Coronary artery (tissue), 2 donors: ENCODE data around the gene INAFM2.

Experiments used
- DNase-seq: peaks from one replicate; pipeline ENCODE4 v3.0.0-alpha.2; 2017; ENCODE audit warnings: low spot score
- H3K27ac ChIP-seq, 2 donors: fragments of 200-600 bp; sonication (generic); one replicate each; pipeline ENCODE4 v1.5.1; 2016 to 2019
- H3K4me3 ChIP-seq: fragments of 200-600 bp; sonication (generic); 2 replicates; pipeline ENCODE4 v1.5.1; 2016; ENCODE audit warnings: mild to moderate bottlenecking, moderate library complexity
- CTCF ChIP-seq: fragments of 200-600 bp; sonication (generic); IDR thresholded peaks from one replicate; pipeline ENCODE4 v1.5.1; 2019; ENCODE audit warnings: antibody characterized with exemption

Gene INAFM2

GRCh38 chr15:40287505-40287904 is 36.0 kb upstream of the INAFM2 start:
- DNase-seq: no peak
- no peak for TF ChIP-seq CTCF
- Histone ChIP-seq H3K4me3 (no peak overlapping the region), H3K27ac (no peak overlapping the region)

GRCh38 chr15:40287968-40288367 is 35.5 kb upstream of the INAFM2 start:
- Histone ChIP-seq H3K4me3 (no peak overlapping the region), H3K27ac (no peak overlapping the region)
- no peak for DNase-seq
- TF ChIP-seq CTCF: no peak

- TF ChIP-seq CTCF: no peak
- no peak for DNase-seq
- no peak overlapping the region for H3K4me3 ChIP-seq
- H3K27ac ChIP-seq: no peak overlapping the region
Measured at GRCh38 chr15:40289140-40289775, 34.2 kb upstream of the INAFM2 start.

- Histone ChIP-seq H3K4me3 (peak overlapping the region; percentile 74), H3K27ac (no peak overlapping the region)
- TF ChIP-seq CTCF: no peak
- no peak for DNase-seq
Measured at GRCh38 chr15:40290545-40290917, 33.0 kb upstream of the INAFM2 start.

- no peak for DNase-seq
Measured at GRCh38 chr15:40290918-40291574, 32.4 kb upstream of the INAFM2 start.

GRCh38 chr15:40292246-40292645 is 31.2 kb upstream of the INAFM2 start:
- no peak for DNase-seq

More at GRCh38 chr15:40290918-40291574, 32.4 kb upstream of the INAFM2 start:
- Histone ChIP-seq H3K27ac (no peak overlapping the region), H3K4me3 (peak overlapping the region; percentile 74)
- no peak for TF ChIP-seq CTCF

More at GRCh38 chr15:40292246-40292645, 31.2 kb upstream of the INAFM2 start:
- Histone ChIP-seq H3K27ac (no peak overlapping the region), H3K4me3 (no peak overlapping the region)
- TF ChIP-seq CTCF: no peak
